ENCODE results near the gene NEAT1. TPM values are rescaled to one million over a fixed set of nuclear protein-coding genes. Genes with fewer than 3 reads are reported as not detected.

Gene NEAT1
- polyA plus RNA-seq, 3 donors, result 0.90 to 293 (median 1.3) TPM

GRCh38 chr11:65382804-65383368 lies 39.7 kb upstream of the NEAT1 start:
- Mint-ChIP-seq H3K9me3 (peaks cover 0 to 3% (median 0%) of the 10 kb centered on the region in 7 donors), H3K4me1 (peaks cover 57% of the 10 kb centered on the region), H3K27me3 (ENCODE audit: low read depth in 3 of 3) (peaks cover 0 to 2% (median 0%) of the 10 kb centered on the region in 3 donors), H3K4me3 (peak overlapping the region; percentile 89 to 94), H3K36me3 (peaks cover 0 to under 1% of the 10 kb centered on the region in 2 donors), H3K27ac (peak overlapping the region; percentile 99 to 100 (median 100))
- Histone ChIP-seq H3K79me2 (ENCODE audit: insufficient read depth, low read length) (peaks cover 28% of the 10 kb centered on the region), H3K27ac (ENCODE audit: low read depth in 1 of 2, low read length in 2 of 2) (peak overlapping the region; percentile 89 to 100), H3K9ac (ENCODE audit: insufficient read depth, low read length, poor library complexity, severe bottlenecking) (peak overlapping the region; percentile 88), H4K20me1 (ENCODE audit: insufficient read depth, low read length) (no peaks in the 10 kb centered on the region), H3K27me3 (ENCODE audit: control insufficient read depth in 2 of 2, insufficient read depth in 2 of 2, low read length in 2 of 2) (no peaks in the 10 kb centered on the region), H3K4me2 (replicated peaks; ENCODE audit: extremely low read depth, low read length, poor library complexity, severe bottlenecking) (peak overlapping the region; percentile 92), H3K9me3 (replicated peaks in 1 of 2; ENCODE audit: control insufficient read depth in 1 of 2, insufficient read depth in 1 of 2, low read length in 2 of 2) (no peaks in the 10 kb centered on the region), H3K36me3 (replicated peaks in 1 of 2; ENCODE audit: control insufficient read depth in 1 of 2, insufficient read depth in 2 of 2, low read length in 2 of 2) (no peaks in the 10 kb centered on the region), H3K4me3 (replicated peaks in 1 of 3; ENCODE audit: low read depth in 2 of 3, low read length in 3 of 3) (peak overlapping the region; percentile 21 to 73 (median 54)), H2AFZ (ENCODE audit: insufficient read depth, low read depth, low read length, poor library complexity, severe bottlenecking) (peak overlapping the region; percentile 70), H3K4me1 (ENCODE audit: control insufficient read depth in 1 of 2, insufficient read depth in 2 of 2, low read length in 2 of 2) (peaks cover 60 to 75% of the 10 kb centered on the region in 2 donors)
- intact Hi-C loops (cut with micrococcal nuclease), result loop anchor here (2.0 to 5.0 kb wide), 3 partner anchors 34 to 124 kb away; no protein-coding TSS in a partner anchor
- TF ChIP-seq CTCF (IDR thresholded peaks at IDR 0.05), result no peak
- DNase-seq, result no peak
- WGBS (ENCODE audit: insufficient coverage), result 18% methylated on average over 9 of the region's 12 CpGs

GRCh38 chr11:65383778-65384177 lies 38.8 kb upstream of the NEAT1 start:
- Histone ChIP-seq H3K9me3 (replicated peaks in 1 of 2; ENCODE audit: control insufficient read depth in 1 of 2, insufficient read depth in 1 of 2, low read length in 2 of 2) (no peaks in the 10 kb centered on the region), H4K20me1 (ENCODE audit: insufficient read depth, low read length) (peaks cover 3% of the 10 kb centered on the region), H3K9ac (ENCODE audit: insufficient read depth, low read length, poor library complexity, severe bottlenecking) (no peak overlapping the region), H3K4me3 (replicated peaks in 1 of 3; ENCODE audit: low read depth in 2 of 3, low read length in 3 of 3) (no peak overlapping the region), H3K79me2 (ENCODE audit: insufficient read depth, low read length) (peaks cover 37% of the 10 kb centered on the region), H3K27me3 (ENCODE audit: control insufficient read depth in 2 of 2, insufficient read depth in 2 of 2, low read length in 2 of 2) (no peaks in the 10 kb centered on the region), H3K4me1 (ENCODE audit: control insufficient read depth in 1 of 2, insufficient read depth in 2 of 2, low read length in 2 of 2) (peaks cover 60 to 75% of the 10 kb centered on the region in 2 donors), H3K27ac (ENCODE audit: low read depth in 1 of 2, low read length in 2 of 2) (peak overlapping the region in 1 of 2 donors; percentile 100), H3K4me2 (replicated peaks; ENCODE audit: extremely low read depth, low read length, poor library complexity, severe bottlenecking) (no peak overlapping the region), H2AFZ (ENCODE audit: insufficient read depth, low read depth, low read length, poor library complexity, severe bottlenecking) (no peak overlapping the region), H3K36me3 (replicated peaks in 1 of 2; ENCODE audit: control insufficient read depth in 1 of 2, insufficient read depth in 2 of 2, low read length in 2 of 2) (peaks cover 2 to 8% of the 10 kb centered on the region in 2 donors)
- WGBS (ENCODE audit: insufficient coverage), result 97% methylated on average over 2 of the region's 6 CpGs
- Mint-ChIP-seq H3K4me3 (no peak overlapping the region), H3K27me3 (ENCODE audit: low read depth in 3 of 3) (peaks cover 0 to 2% (median 0%) of the 10 kb centered on the region in 3 donors), H3K4me1 (peaks cover 57% of the 10 kb centered on the region), H3K9me3 (peaks cover 0 to 3% (median 0%) of the 10 kb centered on the region in 7 donors), H3K27ac (peak overlapping the region in 6 of 7 donors; percentile 72 to 100 (median 100)), H3K36me3 (peaks cover 0 to 7% of the 10 kb centered on the region in 2 donors)
- no peak for DNase-seq
- intact Hi-C loops (cut with micrococcal nuclease), result loop anchor here (2.0 to 5.0 kb wide), 3 partner anchors 34 to 124 kb away; no protein-coding TSS in a partner anchor
- TF ChIP-seq CTCF (IDR thresholded peaks at IDR 0.05), result no peak

Measured in CD14-positive monocyte (primary cell).